GM18907 (cell line): ENCODE results near the gene CCNA1.

Experiments
- ATAC-seq: cut with Tn5 transposase; IDR thresholded peaks from one replicate; pipeline ENCODE4 v1.9.1; 2021; ENCODE audit warnings: mild to moderate bottlenecking, moderate library complexity; ENCODE audit not compliant: unreplicated experiment

Gene CCNA1

DNA sequence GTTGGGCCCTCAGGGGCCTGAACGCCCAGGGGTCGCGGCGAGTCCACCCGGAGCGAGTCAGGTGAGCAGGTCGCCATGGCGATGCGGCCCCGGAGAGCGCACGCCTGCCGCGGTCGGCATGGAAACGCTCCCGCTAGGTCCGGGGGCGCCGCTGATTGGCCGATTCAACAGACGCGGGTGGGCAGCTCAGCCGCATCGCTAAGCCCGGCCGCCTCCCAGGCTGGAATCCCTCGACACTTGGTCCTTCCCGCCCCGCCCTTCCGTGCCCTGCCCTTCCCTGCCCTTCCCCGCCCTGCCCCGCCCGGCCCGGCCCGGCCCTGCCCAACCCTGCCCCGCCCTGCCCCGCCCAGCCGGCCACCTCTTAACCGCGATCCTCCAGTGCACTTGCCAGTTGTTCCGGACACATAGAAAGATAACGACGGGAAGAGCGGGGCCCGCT, at the start of gene CCNA1:
CCNA1 (plus strand) TSS at position 390 of the 439 bp plus-strand sequence. CDS start 562 bp downstream, outside the sequence.
- peak; percentile 54 for ATAC-seq

DNA sequence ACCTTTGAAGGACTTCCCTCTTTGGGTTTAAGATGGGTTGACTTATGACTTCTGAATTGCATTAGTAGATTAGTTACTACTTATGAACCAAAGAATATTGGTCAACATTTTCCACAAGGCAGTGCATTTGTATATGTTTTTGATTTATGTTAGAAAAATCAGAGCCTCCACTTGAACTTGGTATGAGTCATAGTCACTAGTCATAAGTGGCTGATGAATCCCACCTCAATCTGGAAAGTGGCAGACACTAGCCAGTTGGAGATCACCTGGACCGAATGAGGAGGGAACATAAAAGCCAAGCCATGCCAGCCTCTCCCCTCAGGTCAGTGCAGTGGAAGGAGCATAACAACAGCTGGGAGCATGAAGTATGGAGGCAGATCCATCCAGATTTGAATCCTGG, 46.8 kb upstream of the CCNA1 start:
- no peak for ATAC-seq

DNA sequence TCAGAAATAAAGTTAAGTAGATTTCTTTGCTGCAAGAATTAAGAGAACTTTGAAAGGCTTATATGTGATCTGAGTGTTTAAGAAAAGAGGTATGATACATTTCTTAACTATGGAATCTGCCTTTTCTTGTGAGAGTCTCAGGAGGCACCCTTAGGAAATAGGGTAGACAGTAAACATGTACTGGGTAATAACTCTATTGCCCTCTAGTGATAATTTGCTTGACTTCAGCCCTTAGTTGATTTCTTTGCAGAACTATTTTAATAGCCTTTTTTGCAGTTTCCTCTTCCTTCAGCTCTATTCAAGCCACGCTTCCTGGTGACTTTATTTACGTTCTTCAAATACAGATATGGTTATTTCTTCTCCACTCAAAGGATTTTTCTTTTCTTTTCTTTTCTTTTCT, 37.0 kb upstream of the CCNA1 start:
- no peak for ATAC-seq

DNA sequence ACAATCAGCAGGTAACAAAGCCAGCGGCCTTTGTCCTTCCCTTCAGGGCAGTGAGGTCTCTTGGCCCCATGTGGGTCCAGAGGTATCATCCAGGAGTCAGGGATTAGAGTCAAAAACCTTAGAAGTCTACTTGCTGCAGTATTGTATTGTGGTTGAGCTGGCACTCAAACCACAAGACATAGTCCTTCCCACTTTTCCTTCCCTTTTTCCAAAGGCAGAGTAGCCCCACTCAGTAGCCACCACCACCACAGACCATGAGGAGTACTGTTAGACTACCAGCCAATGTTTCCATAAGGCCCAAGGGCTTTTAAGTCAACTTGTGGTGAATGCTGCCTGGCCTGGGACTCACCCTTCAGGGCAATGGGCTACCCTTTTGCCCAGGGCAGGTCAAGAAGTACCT, 27.1 kb upstream of the CCNA1 start:
- ATAC-seq = no peak

GRCh38 chr13:36412736-36413135, 19.6 kb upstream of the CCNA1 start:
- ATAC-seq = no peak

- no peak for ATAC-seq
These were observed 19.1 kb upstream of the CCNA1 start for GRCh38 chr13:36413161-36413560.

DNA sequence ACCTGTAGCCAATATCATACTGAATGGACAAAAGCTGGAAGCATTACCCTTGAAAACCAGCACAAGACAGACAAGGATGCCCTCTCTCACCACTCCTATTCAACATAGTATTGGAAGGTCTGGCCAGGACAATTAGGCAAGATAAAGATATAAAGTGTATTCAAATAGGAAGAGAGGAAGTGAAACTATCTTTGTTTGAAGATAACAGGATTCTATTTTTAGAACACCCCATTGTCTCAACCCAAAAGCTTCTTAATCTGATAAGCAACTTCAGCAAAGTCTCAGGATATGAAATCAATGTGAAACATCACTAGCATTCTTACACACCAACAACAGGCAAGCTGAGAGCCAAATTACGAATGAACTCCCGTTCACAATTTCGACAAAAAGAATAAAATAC, 17.8 kb upstream of the CCNA1 start:
- no peak for ATAC-seq

DNA sequence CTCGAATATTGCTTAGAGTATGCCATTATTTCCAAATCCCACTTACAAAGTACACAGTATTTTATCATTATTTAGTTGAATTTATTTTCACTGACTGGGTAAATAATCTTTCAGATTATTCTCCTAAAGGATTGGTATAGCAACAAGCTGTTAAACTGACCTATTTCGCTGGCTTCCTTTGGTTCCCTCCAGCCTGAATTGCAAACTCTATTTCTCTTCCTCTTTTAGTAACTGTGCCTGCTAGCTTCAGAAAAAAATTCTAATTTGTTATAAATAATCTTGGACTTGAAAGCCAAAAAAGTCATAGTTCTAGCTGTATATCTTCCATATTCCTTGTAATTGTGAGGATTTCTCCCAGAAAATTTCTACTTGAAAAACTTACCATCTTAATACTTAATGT, 15.0 kb upstream of the CCNA1 start:
- no peak for ATAC-seq

DNA sequence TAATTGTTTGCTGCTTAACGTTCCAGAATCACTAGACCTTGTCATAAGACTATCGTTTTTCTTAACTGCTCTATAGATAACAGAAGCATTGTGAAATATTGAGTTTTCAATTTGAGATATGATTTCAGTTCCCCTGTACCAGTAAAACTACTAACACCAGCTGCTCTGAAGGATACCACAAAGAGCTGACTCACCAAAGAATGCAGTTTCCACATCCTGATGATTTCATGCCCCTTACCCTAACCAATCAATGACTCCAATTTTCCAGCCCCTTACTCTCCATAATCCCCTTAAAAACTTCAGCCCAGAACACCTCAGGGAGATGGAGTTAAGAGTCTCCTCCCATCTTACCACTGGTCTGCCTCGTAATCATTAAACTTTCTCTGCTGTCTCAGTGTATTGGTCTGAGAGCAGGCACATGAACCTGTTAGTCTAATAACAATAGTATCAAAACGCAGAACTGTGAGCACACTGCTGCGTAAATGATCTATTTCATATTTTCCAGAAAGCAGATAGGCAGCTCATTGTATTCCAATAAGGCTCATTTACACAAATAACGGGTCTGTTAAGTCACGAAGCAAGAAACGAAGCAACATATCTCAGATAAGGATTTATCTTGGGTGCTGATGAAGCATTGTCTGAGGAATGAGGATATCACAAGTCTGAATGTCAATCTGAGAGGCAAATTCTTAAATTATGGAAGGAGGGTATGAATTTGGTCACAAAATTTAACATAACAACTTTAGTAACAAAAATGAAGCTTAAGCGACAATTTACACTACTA, 14.1 kb upstream of the CCNA1 start:
- ATAC-seq = peak; percentile 87

DNA sequence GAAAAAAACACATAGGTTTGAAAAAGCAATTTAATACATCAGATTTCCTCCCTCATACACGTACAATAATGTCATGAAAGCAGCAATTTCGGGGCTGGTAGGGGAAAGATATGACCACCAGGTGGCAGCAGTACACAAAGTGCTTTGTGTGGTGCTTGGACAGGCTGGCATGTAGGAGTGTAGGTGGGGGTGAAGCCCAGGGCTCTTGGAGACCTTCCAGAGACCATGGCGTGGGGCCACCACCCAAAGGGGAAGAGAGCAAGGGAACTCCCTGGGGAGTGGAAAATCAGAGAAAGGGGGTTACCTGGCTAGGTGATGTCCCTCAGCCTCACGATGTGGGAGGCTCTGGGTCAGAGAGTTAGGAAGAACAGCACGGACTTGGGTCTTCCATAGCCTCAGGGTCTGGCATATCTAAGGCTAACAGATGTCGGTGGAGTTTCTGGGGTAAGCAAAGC, 11.8 kb upstream of the CCNA1 start:
- peak; percentile 84 for ATAC-seq

DNA sequence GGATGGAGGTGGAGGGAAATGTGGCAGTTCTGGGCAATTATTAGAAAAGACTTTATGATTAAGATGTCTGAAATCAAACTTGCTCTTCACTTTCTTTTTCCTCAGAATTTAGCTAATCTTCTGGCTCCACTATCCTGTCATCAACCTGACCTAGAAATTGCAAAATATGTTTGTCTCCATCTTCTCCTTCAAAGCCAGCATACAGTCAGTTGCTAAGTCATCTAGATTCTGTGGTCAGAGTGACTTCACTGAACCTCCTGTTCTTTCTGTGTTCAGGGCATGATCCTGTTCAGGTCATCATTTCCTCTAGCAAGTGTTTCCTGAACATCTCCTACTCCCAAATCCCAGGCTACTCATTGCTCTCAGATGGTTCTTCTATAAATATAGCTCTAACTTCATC, 10.8 kb upstream of the CCNA1 start:
- ATAC-seq = no peak

DNA sequence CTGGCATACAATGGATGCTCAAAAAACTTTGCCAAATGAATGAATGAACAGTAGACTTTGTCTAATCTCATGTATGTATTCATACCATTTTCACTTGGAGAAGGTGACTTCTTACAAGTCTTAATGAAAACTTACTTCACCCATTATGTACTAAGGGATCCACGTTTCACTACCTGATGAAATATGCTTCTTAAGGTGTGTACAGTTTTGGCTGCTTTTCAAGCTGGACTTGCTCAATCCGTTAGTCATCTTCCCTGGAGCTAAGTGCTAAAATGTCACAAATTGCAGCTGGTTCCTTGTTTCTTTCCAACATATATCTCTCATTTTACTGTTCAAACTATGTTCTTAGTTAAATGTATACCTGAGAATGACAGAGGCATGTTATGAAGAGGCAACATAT, 4.2 kb upstream of the CCNA1 start:
- ATAC-seq = no peak

- ATAC-seq = no peak
These were observed 1.8 kb upstream of the CCNA1 start for GRCh38 chr13:36430247-36431203.

GRCh38 chr13:36431204-36432105, 840 bp upstream of the CCNA1 start:
- ATAC-seq = peak; percentile 45

DNA sequence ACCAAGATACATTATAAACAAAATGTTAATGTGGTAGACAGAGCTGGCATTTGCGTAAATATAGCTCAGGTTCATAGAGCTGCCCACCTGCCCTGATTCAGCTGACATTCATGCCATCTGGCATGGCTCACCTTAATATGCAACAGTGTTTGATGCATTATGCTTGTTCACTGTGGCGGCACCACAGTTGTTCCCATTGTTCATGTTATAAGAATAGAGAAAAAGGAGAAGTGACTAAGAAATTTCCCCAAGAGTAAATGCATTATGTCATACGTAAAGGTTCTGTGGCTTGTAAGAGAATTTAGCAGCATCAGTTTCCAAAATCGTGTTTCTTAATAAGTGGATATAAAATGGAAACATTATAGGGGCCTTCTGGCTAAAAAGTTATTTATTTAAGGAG, 4.5 kb downstream of the CCNA1 start:
- ATAC-seq = no peak

- no peak for ATAC-seq
These were observed 6.5 kb downstream of the CCNA1 start for GRCh38 chr13:36438594-36439483.

GRCh38 chr13:36445278-36445677, 13.0 kb downstream of the CCNA1 start:
- no peak for ATAC-seq

DNA sequence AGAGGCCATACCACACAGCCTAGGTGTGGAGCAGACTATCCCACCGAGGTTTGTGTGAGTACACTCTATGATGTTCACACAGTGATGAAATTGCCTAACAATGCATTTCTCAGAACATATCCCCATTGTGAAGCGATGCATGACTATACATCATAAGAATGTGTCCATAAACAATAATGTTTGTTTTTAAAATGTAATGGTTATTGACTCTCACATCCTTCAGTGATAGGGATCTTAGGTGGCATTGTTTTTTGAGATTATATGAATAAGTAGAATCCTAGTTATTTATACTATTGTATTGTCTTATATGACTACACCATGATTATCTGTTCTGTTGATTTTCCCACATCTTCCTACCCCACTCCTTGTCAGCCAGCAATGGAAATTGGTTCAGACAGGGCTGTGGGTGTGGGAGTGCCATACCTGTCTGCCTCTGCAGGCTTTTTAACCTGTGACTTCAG, 13.6 kb downstream of the CCNA1 start:
- no peak for ATAC-seq

- ATAC-seq = no peak
These were observed 15.2 kb downstream of the CCNA1 start for GRCh38 chr13:36447501-36447900.

DNA sequence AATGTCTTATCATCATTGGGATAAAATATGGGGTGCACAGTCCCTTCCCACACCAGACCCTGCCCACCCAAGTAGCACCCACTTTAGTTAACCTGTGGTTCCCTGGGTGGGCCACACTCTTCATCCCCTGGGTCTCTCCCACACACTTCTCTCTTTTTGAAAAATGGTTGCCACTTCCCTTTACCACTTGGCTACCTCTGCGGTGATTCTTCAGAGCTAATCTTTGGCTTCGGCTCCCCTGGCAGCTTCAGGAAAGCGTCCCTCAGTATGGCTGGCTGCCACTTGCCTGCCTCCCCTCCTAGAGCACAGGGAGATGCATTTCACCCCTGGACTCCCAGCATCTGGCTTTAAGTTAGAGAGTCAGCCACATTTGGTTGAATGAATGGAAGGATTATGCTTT, 18.2 kb downstream of the CCNA1 start:
- no peak for ATAC-seq
